ENCODE measurements around the gene DCAF4L1.

DNA sequence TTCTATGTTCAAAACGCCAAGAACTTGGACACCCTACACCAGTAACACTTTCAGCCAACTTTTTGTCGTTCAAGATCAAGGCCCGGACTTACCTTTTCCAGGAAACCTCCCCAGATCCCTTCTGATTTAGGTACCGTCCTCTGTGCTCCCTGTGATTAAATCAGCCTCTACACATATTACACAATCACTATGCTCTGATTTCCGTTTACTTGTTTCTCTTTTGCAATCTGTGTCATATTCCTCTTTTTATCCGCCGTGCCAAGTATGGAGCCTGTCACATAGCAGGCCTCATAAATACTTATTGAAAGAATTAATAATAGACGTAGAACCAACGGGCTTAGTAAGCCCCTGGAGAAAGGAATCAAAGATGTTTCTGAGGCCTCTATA, 47.0 kb upstream of the DCAF4L1 start:
- TF ChIP-seq, protein P1, sequence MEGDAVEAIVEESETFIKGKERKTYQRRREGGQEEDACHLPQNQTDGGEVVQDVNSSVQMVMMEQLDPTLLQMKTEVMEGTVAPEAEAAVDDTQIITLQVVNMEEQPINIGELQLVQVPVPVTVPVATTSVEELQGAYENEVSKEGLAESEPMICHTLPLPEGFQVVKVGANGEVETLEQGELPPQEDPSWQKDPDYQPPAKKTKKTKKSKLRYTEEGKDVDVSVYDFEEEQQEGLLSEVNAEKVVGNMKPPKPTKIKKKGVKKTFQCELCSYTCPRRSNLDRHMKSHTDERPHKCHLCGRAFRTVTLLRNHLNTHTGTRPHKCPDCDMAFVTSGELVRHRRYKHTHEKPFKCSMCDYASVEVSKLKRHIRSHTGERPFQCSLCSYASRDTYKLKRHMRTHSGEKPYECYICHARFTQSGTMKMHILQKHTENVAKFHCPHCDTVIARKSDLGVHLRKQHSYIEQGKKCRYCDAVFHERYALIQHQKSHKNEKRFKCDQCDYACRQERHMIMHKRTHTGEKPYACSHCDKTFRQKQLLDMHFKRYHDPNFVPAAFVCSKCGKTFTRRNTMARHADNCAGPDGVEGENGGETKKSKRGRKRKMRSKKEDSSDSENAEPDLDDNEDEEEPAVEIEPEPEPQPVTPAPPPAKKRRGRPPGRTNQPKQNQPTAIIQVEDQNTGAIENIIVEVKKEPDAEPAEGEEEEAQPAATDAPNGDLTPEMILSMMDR (IDR thresholded peaks at IDR 0.05; ENCODE audit: borderline replicate concordance, extremely low read depth, low read length, poor library complexity, severe bottlenecking): no peak
- no peak for TF ChIP-seq EZH2 (IDR thresholded peaks at IDR 0.05; ENCODE audit: borderline replicate concordance, low read depth, low read length, severe bottlenecking)

Measured in DND-41 (cell line).